Endodermal cell (in vitro differentiated cells): ENCODE measurements around the gene PELI1. TPM values are rescaled to one million over a fixed set of nuclear protein-coding genes. Genes with fewer than 3 reads are reported as not detected.

Experiments
- DNase-seq: peaks from one replicate; pipeline ENCODE4 v3.0.0-alpha.2; 2017
- H3K27ac ChIP-seq: 2 replicates; pipeline ENCODE4 v1.5.1; 2013; ENCODE audit warnings: mild to moderate bottlenecking, low read depth, low read length, moderate library complexity
- H3K27me3 ChIP-seq: 2 replicates; pipeline ENCODE4 v1.6.1; 2013; ENCODE audit warnings: mild to moderate bottlenecking, low read length, moderate library complexity; ENCODE audit not compliant: insufficient read depth, control insufficient read depth, poor library complexity, severe bottlenecking
- H3K36me3 ChIP-seq: 2 replicates; pipeline ENCODE4 v1.7.0; 2013; ENCODE audit warnings: mild to moderate bottlenecking, low read length, moderate library complexity; ENCODE audit not compliant: control insufficient read depth, insufficient read depth
- H3K4me1 ChIP-seq: one replicate; pipeline ENCODE4 v1.7.0; 2013; ENCODE audit warnings: low read length; ENCODE audit not compliant: control insufficient read depth, insufficient read depth
- H3K4me3 ChIP-seq: 2 replicates; pipeline ENCODE4 v1.5.1; 2013; ENCODE audit warnings: mild to moderate bottlenecking, low read length, moderate library complexity
- H3K9ac ChIP-seq: 2 replicates; pipeline ENCODE4 v1.6.1; 2013; ENCODE audit warnings: mild to moderate bottlenecking, low read length, moderate library complexity; ENCODE audit not compliant: poor library complexity, severe bottlenecking; ENCODE audit errors: extremely low read depth
- H3K9me3 ChIP-seq: 2 replicates; pipeline ENCODE4 v1.6.1; 2013; ENCODE audit warnings: mild to moderate bottlenecking, low read length, moderate library complexity; ENCODE audit not compliant: control insufficient read depth
- H3K27ac Mint-ChIP-seq: 2 replicates; pipeline ENCODE4 v1.8.0; 2020; ENCODE audit warnings: mixed read lengths
- H3K27me3 Mint-ChIP-seq: 2 replicates; pipeline ENCODE4 v1.8.0; 2021; ENCODE audit warnings: mild to moderate bottlenecking, mixed read lengths; ENCODE audit not compliant: insufficient read depth
- H3K36me3 Mint-ChIP-seq: 2 replicates; pipeline ENCODE4 v1.8.0; 2020; ENCODE audit warnings: low read depth, mixed read lengths
- H3K4me1 Mint-ChIP-seq: 2 replicates; pipeline ENCODE4 v1.8.0; 2020; ENCODE audit warnings: mixed read lengths
- H3K4me3 Mint-ChIP-seq: 2 replicates; pipeline ENCODE4 v1.8.0; 2020; ENCODE audit warnings: mild to moderate bottlenecking, moderate library complexity, mixed read lengths
- H3K9me3 Mint-ChIP-seq: 2 replicates; pipeline ENCODE4 v1.8.0; 2020; ENCODE audit warnings: mild to moderate bottlenecking, mixed read lengths
- WGBS, 2 experiments: methylation state at CpG; one replicate each; pipeline versions ENCODE4 v1.1.5 to v1.1.7; 2013; ENCODE audit warnings: missing lambda C conversion rate in 2 of 2, mixed read lengths in 1 of 2; ENCODE audit not compliant: insufficient coverage in 1 of 2, insufficient read length in 1 of 2; 5-methylcytosine and 5-hydroxymethylcytosine counted together
- total RNA-seq, 2 donors: library from RNA; stranded (reverse); fragmentation: NEBNext Ultra II Directional in 1 of 2; extraction: Animal tissue kit (Norgen Biotek cat#: 25700) in 1 of 2; gene quantifications; 2 replicates in 1 of 2; 3 replicates in 1 of 2; pipeline ENCODE4 v1.2.1, GENCODE V29; 2021
- TF ChIP-seq, protein P1 (sequence below): fragments of 200-600 bp; sonication (generic); conservative IDR thresholded peaks from 2 replicates; pipeline ENCODE4 v1.5.0; 2021; ENCODE audit warnings: antibody characterized with exemption, mild to moderate bottlenecking

PELI1 gene
- total RNA-seq, 2 donors from 2014 or later, result 178 to 184 TPM

DNA sequence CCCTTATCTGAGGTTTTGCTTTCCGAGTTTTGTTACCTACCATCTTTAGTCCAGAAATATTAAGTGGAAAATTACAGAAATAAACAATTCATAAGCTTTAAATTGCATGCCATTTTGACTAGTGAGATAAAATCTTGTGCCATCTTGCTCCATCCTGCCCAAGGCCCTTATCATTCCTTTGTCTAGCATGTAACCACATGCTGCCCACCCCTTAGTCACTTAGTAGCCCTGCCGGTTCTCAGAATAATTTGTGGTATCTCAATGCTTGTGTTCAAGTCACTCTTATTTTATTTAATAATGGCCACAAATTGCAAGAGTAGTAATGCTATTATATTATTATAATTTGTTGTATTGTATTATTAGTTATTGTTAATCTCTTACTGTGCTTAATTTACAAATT, 88.2 kb downstream of the PELI1 start:
- peaks cover 33% of the 10 kb centered on the region for H3K4me1 Mint-ChIP-seq
- TF ChIP-seq, protein P1, sequence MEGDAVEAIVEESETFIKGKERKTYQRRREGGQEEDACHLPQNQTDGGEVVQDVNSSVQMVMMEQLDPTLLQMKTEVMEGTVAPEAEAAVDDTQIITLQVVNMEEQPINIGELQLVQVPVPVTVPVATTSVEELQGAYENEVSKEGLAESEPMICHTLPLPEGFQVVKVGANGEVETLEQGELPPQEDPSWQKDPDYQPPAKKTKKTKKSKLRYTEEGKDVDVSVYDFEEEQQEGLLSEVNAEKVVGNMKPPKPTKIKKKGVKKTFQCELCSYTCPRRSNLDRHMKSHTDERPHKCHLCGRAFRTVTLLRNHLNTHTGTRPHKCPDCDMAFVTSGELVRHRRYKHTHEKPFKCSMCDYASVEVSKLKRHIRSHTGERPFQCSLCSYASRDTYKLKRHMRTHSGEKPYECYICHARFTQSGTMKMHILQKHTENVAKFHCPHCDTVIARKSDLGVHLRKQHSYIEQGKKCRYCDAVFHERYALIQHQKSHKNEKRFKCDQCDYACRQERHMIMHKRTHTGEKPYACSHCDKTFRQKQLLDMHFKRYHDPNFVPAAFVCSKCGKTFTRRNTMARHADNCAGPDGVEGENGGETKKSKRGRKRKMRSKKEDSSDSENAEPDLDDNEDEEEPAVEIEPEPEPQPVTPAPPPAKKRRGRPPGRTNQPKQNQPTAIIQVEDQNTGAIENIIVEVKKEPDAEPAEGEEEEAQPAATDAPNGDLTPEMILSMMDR, result no peak
- H3K36me3 Mint-ChIP-seq, result no peaks in the 10 kb centered on the region
- H3K4me3 Mint-ChIP-seq, result no peak overlapping the region
- no peak for DNase-seq
- no peaks in the 10 kb centered on the region for H3K36me3 ChIP-seq
- H3K4me1 ChIP-seq, result peaks cover 5% of the 10 kb centered on the region
- no peaks in the 10 kb centered on the region for H3K27me3 Mint-ChIP-seq
- H3K4me3 ChIP-seq, result no peak overlapping the region
- H3K27ac Mint-ChIP-seq, result no peak overlapping the region
- WGBS, 2 experiments, result 88% methylated on average over 2 of the region's 2 CpGs; no CpG with 5 or more reads in 1 of the 2 experiments
- H3K9ac ChIP-seq, result no peak overlapping the region
- H3K27ac ChIP-seq, result no peak overlapping the region
- H3K27me3 ChIP-seq, result no peaks in the 10 kb centered on the region
- H3K9me3 ChIP-seq, result no peaks in the 10 kb centered on the region
- no peaks in the 10 kb centered on the region for H3K9me3 Mint-ChIP-seq

DNA sequence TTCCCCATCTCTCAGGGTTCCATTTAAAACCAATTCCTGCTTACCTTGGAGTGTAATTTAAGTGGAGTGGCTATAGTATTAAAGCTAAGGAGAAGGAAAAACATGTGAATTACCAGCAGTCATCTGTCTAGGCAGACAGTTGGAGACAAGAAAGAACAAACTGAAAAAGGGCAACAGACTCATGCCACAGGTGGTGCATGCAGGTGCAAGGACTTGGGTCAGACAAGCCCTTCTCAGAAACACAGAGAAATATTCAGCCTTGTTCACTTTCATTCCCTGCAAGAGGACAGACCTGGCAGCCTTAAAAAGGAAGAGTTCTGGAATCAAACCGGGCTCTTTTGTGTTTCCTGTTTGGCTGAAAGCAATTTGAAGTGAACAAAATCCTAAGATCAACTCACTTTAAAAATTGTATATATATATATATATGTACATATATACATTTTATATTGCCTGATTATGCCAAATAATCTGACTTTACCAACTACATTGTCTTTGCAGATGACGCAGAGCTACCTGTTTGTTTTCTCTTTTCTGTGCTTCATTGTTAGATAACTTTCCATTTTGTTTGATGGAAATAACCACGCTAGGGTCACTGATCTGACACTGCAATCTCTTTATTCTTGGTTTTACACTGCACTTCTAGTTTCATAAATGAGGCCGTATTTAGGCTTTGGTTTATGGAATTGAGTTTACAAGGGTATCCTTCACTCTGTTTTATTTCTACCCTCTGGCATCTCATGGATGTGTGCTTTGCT, 89.9 kb downstream of the PELI1 start:
- Histone ChIP-seq H3K9ac (no peak overlapping the region), H3K4me3 (no peak overlapping the region), H3K4me1 (peaks cover 8% of the 10 kb centered on the region), H3K27me3 (no peaks in the 10 kb centered on the region), H3K27ac (no peak overlapping the region), H3K36me3 (no peaks in the 10 kb centered on the region), H3K9me3 (no peaks in the 10 kb centered on the region)
- H3K36me3 Mint-ChIP-seq, result no peaks in the 10 kb centered on the region
- H3K4me1 Mint-ChIP-seq, result peaks cover 37% of the 10 kb centered on the region
- no peak overlapping the region for H3K4me3 Mint-ChIP-seq
- no peaks in the 10 kb centered on the region for H3K27me3 Mint-ChIP-seq
- H3K9me3 Mint-ChIP-seq, result no peaks in the 10 kb centered on the region
- H3K27ac Mint-ChIP-seq, result no peak overlapping the region
- WGBS, 2 experiments, result 86 to 100% methylated on average over 2 to 4 of the region's 4 CpGs
- DNase-seq, result no peak
- TF ChIP-seq, protein P1, result no peak

DNA sequence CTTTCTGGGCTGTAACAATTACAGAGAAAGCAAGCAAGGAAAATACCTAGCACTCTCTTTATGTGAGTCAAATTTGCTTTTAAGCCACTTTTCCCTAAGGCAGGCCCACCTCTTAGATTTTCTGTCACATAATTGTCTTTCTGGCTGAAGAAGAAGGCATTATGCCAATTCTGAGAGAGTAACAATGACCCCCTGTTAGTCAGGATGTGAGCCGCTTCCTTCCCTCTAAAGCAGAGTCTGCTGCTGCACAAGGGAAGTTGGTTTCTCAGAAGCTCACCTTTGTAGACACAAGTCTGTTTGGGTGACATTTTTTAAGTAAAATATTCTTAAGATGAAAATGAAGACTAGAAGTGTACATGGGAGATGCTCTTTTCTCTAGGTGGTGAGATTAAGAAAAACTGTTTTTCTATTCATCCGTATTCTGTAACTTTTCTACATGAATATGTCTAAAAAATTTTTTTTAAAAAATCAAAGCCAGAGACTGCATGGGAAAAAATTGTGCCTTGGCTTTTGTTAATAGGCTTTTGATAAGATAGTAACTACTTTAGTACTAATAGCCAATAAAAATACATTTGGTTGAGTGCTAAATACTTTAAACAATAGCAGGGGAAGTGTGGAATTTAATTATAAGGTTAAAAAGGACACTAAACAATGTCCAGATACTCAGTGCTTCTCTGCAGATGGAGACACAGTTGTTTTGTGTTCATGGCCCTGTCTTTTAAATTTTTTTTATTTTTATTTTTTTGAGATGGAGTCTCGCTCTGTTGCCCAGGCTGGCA, 91.6 kb downstream of the PELI1 start:
- Histone ChIP-seq H3K36me3 (no peaks in the 10 kb centered on the region), H3K9ac (no peak overlapping the region), H3K4me3 (no peak overlapping the region), H3K27me3 (no peaks in the 10 kb centered on the region), H3K9me3 (no peaks in the 10 kb centered on the region), H3K4me1 (peaks cover 8% of the 10 kb centered on the region), H3K27ac (no peak overlapping the region)
- DNase-seq, result no peak
- H3K4me3 Mint-ChIP-seq, result no peak overlapping the region
- H3K9me3 Mint-ChIP-seq, result no peaks in the 10 kb centered on the region
- 86 to 99% methylated on average over 1 to 2 of the region's 3 CpGs for WGBS, 2 experiments
- H3K36me3 Mint-ChIP-seq, result no peaks in the 10 kb centered on the region
- TF ChIP-seq, protein P1, result no peak
- no peak overlapping the region for H3K27ac Mint-ChIP-seq
- no peaks in the 10 kb centered on the region for H3K27me3 Mint-ChIP-seq
- peaks cover 30% of the 10 kb centered on the region for H3K4me1 Mint-ChIP-seq
